Right forelimb (tissue), 1 donor: Measurements from ENCODE around the gene PROCA1.
"Not testable (repeated sequence)": the region's sequence is repeated elsewhere in the genome, so short reads cannot be mapped to it uniquely, and the experiment has no call there.

ENCODE experiments used
- DNase-seq: peaks from one replicate; pipeline ENCODE4 v3.0.0-alpha.2; 2018

The PROCA1 gene

GRCh38 chr17:28725660-28726225, 14.1 kb upstream of the PROCA1 start:
- DNase-seq = no peak

- no peak for DNase-seq
Measured at GRCh38 chr17:28725166-28725659, 13.5 kb upstream of the PROCA1 start.

- no peak for DNase-seq
Measured at GRCh38 chr17:28724500-28725165, 12.9 kb upstream of the PROCA1 start.

GRCh38 chr17:28723836-28724499, 12.3 kb upstream of the PROCA1 start:
- DNase-seq = not testable (repeated sequence)

DNA sequence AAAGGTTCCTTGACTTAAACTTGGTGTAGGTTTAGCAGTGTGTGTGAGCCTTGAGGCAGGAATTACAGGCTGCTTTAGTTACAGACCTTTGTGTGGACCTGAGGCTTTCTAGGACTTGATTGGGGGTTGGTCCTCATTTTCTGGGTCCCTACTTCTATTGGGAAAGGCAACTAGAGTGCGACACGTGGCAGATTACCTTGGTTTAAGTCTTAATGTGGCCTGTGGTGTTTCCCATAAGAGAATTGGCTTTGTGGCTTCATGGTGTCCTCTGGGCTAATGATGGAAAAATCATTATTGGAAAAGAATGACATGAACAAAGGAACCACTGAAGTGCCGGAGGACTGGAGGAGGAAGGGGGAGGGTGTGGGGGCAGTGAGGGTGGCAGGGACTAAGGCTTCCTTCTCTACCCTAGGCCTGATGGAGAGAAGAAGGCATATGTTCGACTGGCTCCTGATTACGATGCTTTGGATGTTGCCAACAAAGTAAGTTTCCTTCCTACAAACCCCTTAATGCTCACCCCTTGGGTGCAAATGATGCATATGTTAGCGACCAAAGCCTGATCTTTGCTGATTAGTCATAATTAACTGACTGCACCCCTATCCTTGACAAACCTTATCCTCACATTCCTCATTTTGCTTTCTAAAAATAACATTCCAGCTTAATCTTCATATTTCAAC, 11.6 kb upstream of the PROCA1 start:
- no peak for DNase-seq

DNA sequence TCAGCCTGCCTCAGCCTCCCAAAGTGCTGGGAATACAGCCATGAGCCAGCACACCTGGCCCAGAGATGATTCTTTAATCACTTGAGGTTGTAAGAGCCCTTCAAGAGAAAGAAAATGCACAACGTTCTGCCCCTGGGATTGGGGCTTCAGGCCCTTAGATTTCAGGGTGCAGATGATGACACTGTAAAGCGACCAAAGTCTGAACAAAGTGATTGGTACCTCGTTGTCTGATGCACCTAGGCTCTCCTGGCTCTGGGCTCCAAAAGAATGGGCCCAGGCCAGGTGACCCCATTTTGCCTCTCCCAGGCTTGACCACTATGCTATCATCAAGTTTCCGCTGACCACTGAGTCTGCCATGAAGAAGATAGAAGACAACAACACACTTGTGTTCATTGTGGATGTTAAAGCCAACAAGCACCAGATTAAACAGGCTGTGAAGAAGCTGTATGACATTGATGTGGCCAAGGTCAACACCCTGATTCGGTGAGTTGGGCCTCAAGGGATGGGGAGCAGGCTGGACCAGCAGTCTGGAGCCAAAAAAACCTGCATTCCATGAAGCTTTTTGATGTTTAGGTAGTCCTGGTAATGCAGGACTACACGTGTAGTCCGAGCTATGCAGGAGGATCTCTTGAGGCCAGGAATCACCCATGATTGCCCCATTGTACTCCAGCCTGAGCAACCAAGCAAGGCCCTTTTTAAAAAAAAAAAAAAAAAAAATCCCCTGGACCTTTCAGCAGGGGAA, 10.9 kb upstream of the PROCA1 start:
- DNase-seq = no peak

DNA sequence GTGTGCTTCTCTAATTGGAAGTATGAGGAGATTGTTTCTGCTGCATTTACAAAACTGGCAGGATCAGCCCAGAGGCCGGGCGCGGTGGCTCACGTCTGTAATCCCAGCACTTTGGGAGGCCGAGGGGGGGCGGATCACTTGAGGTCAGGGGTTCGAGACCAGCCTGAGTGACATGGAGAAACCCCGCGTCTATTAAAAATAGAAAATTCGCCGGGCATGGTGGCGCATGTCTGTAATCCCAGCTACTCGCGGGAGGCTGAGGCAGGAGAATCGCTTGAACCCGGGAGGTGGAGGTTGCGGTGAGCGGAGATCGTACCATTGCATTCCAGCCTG, 9.3 kb upstream of the PROCA1 start:
- DNase-seq = not testable (repeated sequence)

GRCh38 chr17:28720247-28720996, 8.7 kb upstream of the PROCA1 start:
- no peak for DNase-seq

DNA sequence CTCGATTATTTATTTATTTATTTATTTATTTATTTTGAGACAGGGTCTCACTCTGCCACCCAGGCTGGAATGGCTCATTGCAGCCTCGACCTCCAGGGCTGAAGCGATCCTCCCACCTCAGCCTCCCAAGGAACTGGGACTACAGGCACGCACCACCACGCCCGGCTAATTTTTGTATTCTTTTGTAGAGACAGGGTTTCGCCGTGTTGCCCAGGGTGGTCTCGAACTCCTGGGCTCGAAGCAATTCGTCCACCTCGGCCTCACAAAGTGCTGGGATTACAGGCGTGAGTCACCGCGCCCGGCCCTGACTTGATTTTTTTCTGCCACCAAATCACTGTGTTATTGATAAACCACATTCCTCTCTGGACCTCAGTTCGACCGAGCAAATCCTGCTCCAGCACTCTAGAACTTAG, 7.3 kb upstream of the PROCA1 start:
- no peak for DNase-seq

DNA sequence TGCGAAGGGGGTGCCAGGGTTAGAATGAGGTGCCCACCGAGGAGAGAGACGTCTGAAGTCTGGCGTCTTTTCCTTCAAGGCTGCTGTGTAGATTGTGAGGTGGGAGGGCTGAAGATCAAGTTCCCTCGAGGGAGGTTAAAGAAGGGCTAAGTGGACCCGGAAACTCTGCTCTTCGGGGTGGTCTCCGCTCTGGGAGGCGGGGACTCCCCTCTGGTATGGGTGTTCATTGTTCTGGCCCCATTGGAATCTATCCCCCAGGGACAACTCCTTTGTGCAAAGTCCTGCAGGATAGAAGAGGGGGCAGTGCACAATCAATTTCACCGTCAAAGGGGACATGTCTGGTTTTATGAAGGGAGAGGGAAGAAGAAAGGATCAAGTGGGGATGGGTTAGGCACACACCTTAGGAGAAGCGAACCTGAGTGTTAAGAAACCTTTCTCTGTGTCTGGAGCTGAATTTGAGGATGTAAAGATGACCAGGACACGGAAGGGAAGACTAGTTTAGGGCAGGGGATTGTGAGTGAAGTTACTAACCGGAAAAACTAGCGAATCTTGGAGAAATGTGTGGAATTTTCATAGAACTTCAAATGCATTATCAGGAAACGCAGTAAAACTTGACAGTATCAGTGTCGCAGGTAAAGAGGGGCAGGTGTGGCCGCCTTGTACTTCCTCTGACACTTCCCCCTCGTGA, 6.8 kb upstream of the PROCA1 start:
- no peak for DNase-seq

GRCh38 chr17:28717578-28718332, 6.1 kb upstream of the PROCA1 start, which contains the start of gene RAB34:
RAB34 (minus strand) TSS chr17:28717868; CDS start chr17:28717266, 602 bp downstream.
- DNase-seq = peak; percentile 92

DNA sequence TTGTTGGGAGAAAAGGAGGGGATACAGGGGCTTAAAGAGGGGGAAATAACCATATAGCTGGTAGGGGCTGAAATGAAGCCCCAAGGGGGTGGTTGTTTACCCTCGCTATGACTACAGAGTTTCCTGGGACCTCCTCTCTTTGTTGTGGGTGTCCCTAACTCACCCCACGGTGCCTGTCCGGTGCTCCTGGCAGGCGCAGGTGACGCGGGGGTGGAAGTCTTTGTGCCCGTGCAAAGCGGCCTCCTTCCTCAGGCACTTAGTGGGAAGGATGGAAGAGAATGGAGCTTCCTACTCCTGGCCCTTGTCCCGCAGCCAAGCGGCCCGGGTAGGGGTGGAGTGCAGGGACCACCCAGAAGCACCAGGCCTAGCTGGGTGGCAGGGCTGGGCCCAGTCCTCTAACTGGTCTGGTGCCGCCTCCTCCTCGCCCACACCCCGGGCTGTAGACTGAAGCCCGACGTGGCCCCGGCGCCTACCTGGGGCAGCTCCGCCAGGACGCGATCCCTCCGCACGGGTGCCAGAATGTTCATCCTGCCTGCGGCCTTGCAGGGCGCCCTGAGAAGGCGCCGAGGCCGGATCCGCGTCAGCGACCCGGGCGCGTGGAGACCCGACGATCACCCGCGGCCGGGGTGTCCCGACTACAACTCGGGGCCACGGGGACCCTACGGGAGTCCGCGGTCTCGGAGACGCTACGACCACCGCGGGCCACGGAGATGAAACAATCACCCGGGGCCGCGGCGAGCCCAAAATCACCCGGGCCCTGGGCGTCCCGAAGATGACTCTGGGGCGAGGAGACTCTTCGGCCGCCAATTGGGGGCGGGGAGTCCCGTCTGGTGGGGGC, 5.3 kb upstream of the PROCA1 start:
- peak; percentile 74 for DNase-seq

GRCh38 chr17:28715217-28715616, 3.5 kb upstream of the PROCA1 start:
- DNase-seq = no peak

GRCh38 chr17:28714281-28714680, 2.6 kb upstream of the PROCA1 start:
- DNase-seq = no peak

GRCh38 chr17:28712705-28713415, 1.2 kb upstream of the PROCA1 start:
- no peak for DNase-seq

- peak; percentile 70 for DNase-seq
Measured at GRCh38 chr17:28712032-28712704, 480 bp upstream of the PROCA1 start.

GRCh38 chr17:28710861-28711722, 596 bp downstream of the PROCA1 start:
- peak; percentile 98 for DNase-seq
